B cell (primary cell): ENCODE results near the gene OTULINL.

Experiments
- CTCF ChIP-seq: fragments of 200-600 bp; IDR thresholded peaks from one replicate; pipeline ENCODE4 v1.8.0; 2022; ENCODE audit warnings: antibody characterized with exemption, mild to moderate bottlenecking
- EZH2 ChIP-seq: IDR thresholded peaks from 2 replicates; pipeline ENCODE4 v1.6.1; 2012; ENCODE audit warnings: borderline replicate concordance, low read depth, mild to moderate bottlenecking, moderate library complexity, low read length; ENCODE audit not compliant: insufficient read depth, poor library complexity, severe bottlenecking

GRCh38 chr5:14615365-14615764 lies 33.8 kb downstream of the OTULINL start:
- TF ChIP-seq CTCF, result no peak
- no peak for TF ChIP-seq EZH2
